GM18505 (cell line): ENCODE data around the gene LRRC28.

Source experiments
- ATAC-seq: cut with Tn5 transposase; IDR thresholded peaks from one replicate; pipeline ENCODE4 v1.9.1; 2021; ENCODE audit not compliant: unreplicated experiment
- POLR2A ChIP-seq: IDR thresholded peaks from 4 replicates; pipeline ENCODE4 v1.6.1; 2011; ENCODE audit warnings: borderline replicate concordance; ENCODE audit not compliant: insufficient read depth, insufficient read length; ENCODE audit errors: extremely low read depth

The LRRC28 gene

DNA sequence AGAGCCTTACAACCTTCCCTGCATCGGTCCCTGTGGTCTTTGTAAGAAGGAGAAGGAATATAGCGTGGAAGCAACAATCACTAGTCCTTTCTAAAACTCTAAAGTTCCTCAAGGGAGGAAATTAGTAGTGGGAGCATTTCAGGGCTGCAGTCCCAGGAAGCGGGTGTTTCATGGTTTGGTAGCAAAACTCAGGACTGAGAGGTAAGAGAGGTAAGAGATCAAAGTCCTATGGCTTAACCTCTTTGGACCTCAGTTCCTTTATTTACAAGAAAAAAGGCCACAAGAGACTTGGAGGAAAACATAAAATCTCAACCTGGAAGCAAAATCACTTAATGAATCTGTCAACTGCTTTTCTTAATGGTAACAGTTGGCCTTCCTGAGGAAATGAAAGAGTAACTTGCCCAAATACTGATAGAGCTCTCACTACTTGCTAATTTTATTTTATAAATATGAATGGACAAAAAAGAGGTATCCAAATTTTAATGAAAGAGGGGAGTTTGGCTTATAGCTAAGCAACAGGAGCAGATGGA lies 14.3 kb downstream of the LRRC28 start:
- TF ChIP-seq POLR2A, result no peak
- ATAC-seq, result no peak

GRCh38 chr15:99267957-99268356 lies 16.7 kb downstream of the LRRC28 start:
- no peak for TF ChIP-seq POLR2A
- no peak for ATAC-seq

DNA sequence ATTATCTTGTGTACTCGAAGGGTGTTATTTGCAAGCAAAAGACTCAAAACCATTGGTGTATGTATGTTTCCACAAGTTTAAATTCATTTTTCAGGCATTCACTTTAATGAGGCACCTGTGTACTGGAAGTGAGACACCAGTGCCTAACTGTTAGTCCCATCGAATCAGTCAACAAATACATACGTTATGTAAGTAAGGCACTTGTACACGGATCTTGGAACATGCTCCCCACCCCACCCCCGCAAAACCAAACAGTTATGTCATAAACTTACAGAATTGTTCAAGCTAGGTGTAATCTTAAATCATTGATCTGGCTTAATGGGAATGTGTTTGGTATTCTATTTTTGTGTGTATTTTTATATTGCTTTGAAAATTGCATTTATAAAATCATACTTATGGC lies 17.1 kb downstream of the LRRC28 start:
- TF ChIP-seq POLR2A, result no peak
- no peak for ATAC-seq

- TF ChIP-seq POLR2A, result no peak
- no peak for ATAC-seq
Measured at GRCh38 chr15:99273801-99274200, 22.5 kb downstream of the LRRC28 start.

DNA sequence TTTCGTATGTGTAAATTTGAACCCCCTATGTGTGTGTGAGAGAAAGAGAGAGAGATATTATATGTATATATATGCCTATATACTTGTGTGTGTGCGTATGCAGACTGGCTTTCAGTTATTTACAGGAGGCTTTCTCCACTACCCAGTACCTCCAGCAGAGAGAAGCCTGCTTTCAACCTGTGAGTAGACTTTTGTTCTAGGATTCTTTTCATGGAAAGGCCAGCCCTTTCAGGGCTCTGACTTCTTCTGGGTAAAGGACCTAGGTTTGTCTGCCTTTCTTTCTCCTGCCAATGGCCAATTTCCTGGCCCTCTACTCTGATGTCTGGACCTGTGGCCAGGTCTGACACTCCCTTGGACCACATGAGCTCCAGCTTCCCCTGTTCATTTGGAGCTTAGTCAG lies 23.8 kb downstream of the LRRC28 start:
- ATAC-seq, result no peak
- no peak for TF ChIP-seq POLR2A

DNA sequence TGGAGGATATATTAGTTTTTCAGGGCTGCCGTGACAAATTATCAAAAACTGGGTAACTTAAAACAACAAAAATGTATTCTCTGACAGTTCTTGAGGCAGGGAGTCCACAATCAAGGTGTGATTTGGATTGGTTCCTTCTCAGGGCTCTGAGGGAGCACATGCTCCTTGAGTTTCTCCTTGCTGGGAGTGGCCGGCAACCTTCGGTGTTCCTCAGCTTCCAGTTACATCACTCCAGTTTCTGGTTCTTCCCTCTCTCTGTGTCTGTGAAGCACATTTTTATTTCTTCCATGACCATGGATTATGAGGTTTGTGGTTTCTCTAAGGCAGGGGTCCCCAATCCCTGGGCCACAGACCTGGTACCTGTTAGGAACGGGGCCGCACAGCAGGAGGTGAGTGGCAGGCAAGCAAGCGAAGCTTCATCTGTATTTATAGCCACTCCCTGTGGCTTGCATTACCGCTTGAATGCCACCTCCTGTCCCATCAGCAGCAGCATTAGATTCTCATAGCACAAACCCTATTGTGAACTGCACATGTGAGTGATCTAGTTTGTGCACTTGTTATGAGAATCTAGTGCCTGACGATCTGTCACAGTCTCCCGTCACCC lies 24.3 kb downstream of the LRRC28 start:
- TF ChIP-seq POLR2A, result no peak
- peak; percentile 52 for ATAC-seq

- TF ChIP-seq POLR2A, result no peak
Measured at GRCh38 chr15:99279290-99279689, 28.0 kb downstream of the LRRC28 start.

DNA sequence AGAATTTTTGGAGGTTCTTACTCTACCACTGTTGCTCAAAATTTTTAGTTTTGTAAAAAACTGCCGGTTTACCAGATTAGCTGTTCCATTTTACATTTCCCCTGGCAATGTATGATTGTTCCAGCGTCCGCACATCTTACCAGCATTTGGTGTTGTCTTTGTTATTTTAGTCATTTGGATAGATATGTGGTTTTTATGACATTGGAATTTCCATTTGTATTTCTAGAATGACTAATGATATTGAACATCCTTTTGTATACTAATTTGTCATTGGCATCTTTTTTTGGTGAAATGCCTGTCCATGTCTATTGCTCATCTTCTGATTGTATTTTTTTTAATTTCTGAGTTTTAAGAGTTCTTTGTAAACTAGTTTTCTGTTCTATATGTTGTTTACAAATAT lies 28.5 kb downstream of the LRRC28 start:
- no peak for ATAC-seq

More at GRCh38 chr15:99279290-99279689, 28.0 kb downstream of the LRRC28 start:
- ATAC-seq, result no peak

DNA sequence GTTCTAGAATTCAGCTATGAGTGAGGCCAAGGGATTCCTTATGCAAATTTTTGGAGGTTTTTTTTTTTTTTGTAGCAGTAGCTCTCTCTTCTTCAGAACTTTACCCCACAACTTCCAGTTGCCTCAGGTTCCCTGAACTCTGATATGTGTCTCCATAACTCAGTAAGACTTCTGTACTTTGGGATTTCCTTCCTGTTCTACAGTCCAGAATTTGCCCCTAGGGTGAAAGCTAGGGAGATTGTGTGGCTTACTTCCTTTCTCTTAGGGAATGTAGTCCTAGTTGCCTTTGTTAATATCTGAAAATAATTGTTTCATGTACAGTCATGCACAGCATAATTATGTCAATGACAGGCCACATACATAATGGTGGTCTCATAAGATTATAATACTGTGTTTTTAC lies 30.8 kb downstream of the LRRC28 start:
- TF ChIP-seq POLR2A, result no peak
- no peak for ATAC-seq

More for the DNA sequence above, 28.5 kb downstream of the LRRC28 start:
- TF ChIP-seq POLR2A, result no peak

- TF ChIP-seq POLR2A, result no peak
- ATAC-seq, result no peak
Measured at GRCh38 chr15:99282586-99282985, 31.3 kb downstream of the LRRC28 start.

DNA sequence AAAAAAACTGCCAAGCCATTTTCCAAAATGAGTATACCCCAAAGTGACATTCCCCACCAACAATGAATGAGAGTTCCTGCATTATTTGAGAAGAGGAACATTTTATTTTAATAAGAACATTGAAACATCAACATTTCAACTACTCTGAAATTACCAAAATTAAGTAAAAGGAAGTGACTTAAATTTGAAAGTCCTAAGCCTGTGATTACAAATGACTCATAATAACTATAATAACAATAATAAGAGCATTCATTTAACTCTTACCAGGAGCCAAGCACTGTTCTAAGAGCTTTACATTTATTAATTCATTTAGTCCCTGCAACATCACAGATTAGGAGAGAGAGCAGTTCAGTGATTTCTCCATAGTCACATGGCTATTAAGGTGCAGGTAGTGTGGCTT lies 32.4 kb downstream of the LRRC28 start:
- no peak for ATAC-seq
- TF ChIP-seq POLR2A, result no peak

GRCh38 chr15:99291643-99292042 lies 40.4 kb downstream of the LRRC28 start:
- TF ChIP-seq POLR2A, result no peak
- ATAC-seq, result no peak

DNA sequence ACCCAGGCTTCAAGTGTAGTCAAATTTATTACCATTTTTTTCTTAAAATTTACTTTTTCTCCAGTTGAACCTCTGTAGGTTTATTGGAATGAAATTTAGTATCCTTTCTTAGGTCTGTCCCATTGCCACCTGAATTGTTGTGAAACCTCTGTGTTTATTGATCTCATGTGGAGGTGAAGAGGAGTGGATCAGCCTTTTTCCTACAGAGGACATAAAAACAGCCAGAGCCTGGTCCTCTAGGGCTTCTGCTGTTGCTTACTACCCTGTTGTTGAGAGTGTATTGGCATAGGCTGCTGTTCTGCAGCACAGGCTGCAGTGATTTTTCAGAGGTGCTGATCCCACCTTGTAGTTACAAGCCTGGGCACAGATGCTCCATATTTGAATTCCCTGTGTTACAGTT lies 44.6 kb downstream of the LRRC28 start:
- no peak for ATAC-seq
- TF ChIP-seq POLR2A, result no peak

DNA sequence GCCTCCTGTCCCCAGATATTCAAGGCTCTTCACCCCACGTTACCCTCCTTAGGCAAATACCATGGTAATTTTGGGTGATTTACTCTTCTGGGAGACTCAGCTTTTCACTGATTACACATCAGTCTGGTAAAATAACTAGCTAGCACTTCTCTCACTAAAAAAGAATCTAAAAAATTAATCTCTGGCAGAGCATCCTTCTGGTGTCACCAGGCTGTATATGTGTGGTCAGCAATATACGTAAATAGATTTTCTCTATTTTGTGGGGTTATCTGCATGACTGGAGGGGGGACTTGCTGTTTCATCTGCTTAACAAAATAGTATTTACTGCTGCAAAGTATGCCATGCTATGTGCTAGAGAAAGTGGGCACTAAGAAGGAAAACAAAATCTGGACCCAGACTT lies 45.1 kb downstream of the LRRC28 start:
- ATAC-seq, result no peak
- TF ChIP-seq POLR2A, result no peak

DNA sequence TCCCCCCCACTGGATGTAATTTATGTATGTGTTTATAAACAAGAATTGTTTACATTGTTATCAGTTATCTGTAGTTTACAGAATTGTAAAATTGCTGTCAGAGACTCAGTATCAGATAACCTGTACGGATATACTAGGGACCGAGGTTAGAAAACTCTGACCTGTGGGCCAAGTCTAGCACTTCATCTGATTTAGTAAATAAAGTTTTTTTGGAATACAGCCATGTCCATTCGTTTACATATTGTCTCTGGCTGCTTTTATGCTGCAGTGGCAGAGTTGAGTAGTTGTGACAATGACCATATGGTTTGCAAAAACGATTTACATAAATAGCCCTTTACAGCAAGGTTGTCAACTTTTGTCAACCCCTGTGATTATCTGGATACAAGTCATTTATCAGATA lies 52.6 kb downstream of the LRRC28 start:
- TF ChIP-seq POLR2A, result no peak
- no peak for ATAC-seq
